8988T (cell line): Measurements from ENCODE around the gene POU6F2.
"Not testable (repeated sequence)": the region's sequence is repeated elsewhere in the genome, so short reads cannot be mapped to it uniquely, and the experiment has no call there.

Experiments used
- DNase-seq: peaks from one replicate; pipeline ENCODE4 v3.0.0; 2011

The POU6F2 gene

DNA sequence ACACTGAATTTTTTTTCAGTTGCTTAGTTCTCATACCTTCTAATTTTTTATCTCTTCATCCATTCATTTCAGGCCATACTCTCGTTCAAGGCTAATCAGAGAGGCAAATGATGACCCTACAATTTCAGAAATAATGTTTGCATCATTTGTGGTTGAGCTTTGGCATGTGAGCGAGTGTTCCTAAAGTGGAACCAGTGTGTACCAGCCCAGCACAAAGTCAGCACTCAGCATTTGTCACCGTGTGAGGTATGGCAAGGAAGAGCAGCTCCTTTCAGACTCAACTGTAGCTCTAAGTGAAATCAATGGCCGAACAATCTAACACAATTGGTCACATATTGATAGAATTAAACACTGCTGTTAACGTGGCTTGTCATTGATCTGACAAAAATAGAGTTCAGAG, 154.6 kb downstream of the POU6F2 start:
- DNase-seq, result no peak

DNA sequence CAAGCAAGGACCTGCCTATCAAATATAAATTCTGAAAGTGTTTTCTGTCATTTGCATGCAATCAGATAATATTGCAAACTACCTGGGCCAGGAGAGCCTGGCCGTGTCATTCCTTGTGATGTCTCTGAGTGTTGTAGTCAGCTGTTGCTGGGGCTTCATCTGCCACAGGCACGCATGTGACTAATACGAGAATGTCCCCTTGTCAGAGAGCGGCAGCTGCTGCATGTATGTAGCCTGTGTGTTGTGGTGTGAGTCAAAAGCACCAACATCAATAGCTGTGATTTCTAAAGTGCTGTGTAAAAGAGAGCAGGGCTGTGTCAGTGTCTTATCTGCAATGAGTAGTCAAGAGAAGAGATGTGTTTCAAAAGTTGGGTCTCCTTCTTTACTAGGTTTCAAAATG, 155.4 kb downstream of the POU6F2 start:
- no peak for DNase-seq

DNA sequence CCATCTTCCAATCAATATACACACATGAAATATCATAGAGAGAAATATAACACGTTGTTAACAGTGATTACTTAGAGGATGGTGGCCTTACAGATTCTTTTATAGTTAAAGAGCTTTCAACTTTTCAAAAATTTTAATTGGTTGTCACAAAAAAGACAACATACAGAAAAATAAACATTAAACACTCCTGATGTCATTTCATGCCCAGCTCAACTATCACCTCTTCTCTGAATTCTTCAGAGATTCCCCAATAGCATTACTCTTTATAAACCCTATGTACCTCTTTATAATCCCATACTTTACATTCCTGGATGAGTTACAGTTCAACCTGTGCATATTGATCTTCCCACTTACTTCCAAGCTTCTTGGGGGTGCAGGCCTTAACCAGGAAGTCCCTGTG, 159.8 kb downstream of the POU6F2 start:
- DNase-seq, result no peak

DNA sequence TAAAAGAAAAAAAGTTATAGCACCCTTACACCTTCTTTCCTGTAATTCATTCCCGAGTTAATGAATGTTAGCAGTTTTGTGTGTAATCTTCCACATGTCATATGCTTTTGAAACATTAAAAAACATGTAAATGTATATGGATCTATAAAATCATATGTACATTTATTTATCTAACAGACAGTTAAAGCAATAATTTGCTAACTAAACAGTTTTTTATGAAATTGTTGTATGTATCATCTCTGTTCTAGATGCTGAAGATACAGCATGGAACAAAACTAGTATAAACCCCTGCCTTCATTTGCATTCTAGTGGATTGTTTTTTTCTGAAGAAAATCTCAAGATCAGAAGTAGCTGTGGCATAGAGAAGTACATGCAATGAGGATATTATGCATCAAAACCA, 165.0 kb downstream of the POU6F2 start:
- no peak for DNase-seq

DNA sequence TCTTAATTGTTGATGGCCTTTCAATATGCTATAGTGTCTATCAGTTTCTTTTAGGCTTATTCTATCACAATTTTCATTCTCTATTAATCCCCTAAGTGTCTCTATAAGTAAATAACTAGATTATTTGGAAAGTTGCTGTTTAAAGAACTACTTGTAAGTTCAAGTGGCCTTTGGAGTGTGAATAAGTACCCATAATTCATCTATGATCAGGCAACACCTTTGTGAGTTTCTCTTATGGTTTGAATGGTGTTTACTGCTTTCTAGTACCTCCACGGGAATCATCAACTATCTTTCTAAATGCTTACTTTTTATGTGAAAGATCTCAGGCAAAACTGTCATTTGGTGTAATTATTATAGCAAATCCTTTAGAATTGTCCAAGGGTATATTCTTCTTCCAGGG, 166.7 kb downstream of the POU6F2 start:
- DNase-seq, result no peak

DNA sequence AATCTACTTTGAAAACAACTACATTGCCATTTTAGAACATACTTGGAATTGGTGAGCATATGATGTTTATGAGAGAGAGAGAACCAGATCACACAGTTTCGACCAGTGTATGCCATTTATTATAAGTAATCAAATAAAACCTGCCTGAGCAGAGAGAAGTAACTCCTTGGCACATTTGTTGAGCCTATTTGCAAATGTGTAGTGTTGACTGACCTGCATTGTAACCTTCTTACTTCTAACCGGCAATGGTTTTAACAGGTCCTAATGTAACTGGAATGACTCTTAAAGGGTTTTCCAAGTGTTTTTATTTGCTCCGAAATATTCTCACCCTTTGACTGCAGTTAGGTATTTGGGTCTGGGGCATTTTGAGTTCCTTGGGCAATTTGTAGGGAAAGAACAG, 167.6 kb downstream of the POU6F2 start:
- DNase-seq, result no peak

DNA sequence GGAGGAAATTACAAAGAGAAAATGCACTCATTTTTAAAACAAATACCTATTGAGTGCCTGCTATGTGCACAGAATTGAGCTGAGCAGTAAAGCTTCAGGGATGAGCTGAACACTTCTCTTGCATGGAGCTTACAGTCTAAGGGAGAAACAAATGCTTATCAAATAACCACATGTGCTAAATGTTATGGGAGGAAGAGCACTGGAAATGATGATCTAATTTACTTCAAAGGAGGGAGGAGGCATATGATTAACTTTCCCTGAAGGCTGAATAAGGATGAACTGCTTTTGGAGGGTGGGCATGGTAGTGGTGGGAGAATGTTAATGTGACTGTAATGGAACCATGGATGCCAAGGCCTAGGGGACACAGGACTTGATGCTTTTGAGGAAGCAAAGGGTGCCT, 168.2 kb downstream of the POU6F2 start:
- no peak for DNase-seq

DNA sequence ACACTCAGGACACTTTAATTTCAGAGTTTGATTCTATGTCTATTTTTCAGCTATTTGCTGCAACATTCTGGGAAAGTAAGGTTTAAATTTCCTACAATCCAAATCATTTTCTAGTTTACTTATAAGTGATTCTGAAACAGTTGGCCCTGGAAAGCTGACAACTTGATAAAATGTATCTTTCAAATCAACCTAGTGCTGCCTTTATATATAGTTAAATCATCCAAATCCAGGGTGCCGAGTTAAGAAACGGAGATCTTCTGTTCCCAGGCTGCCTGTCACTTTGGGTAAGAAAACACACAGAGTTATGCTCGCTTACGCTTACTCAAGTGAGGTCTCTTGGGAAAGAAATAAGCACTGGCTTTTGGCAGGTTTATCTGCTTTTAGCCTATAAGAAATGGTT, 175.0 kb downstream of the POU6F2 start:
- DNase-seq, result no peak

DNA sequence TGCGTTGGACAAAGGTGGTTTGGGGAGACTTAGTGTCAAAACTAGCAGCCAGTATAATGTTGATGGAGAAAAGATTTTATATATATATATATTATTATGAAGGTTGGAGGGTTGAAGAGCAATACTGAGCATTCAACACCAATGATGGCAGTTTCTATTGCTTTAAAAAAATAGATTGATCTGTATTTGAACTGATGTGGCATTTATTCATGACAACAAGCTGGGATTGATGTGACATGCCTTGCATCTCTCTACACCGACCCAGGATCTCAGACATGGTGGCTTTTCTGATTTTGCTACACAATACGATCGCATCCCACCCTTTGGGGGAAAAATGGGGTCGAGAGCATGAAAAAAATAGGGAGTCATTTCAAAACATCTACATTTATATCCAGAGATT, 175.4 kb downstream of the POU6F2 start:
- DNase-seq, result no peak

DNA sequence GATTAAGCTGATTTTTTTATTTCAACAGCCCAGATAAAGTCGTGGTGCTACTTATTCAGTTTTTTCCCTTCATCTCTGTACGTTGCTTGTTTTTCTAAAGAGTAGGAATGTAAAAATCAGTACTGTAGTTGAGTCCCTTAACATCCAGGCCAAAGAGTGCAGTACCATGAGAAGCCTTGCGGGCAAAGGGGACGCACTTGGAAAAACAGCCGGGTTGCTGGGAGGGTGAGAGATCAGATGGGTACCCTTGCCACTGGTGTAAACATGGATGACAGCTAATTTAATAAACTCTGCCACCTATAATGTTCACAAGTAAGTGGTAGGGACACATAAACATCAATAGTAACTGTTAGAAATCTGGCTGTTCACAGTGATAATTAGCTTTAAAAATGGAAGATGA, 175.9 kb downstream of the POU6F2 start:
- DNase-seq, result no peak

DNA sequence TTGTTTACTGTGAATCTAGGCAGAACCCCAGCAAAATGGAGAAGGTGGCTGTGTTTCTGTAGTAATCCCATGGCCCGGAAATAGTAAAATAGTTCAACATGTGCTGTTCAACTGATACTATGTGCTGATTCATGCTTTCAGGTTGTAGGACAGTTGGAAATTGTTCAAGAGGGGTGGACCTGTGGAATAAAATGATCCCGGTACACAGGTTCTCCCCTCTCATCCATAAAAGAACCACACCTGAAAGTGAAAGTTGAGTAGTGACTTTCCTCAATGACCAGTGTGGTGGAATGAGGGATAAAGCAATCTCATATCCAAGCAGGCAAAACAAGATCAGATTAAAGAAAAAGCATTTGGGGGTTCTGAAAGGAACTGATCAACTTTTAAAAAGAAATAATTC, 177.1 kb downstream of the POU6F2 start:
- no peak for DNase-seq

DNA sequence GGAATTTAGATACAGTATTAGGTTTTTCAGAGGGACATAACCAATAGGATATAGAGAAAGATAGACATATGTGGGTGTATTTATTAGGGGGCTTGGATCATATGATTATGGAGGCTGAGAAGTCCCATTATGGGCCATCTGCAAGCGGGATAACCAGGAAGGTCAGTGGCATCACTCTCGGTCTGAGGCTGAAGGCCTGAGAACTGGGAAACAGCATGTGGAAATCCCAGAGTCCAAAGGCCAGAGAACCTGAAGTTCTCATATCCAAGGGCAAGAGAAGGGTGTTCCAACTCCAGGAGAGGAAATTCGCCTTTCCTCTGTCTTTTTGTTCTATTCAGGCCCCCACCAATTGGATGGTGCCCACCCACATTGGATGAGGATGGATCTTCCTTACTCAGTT, 180.7 kb downstream of the POU6F2 start:
- DNase-seq, result no peak

DNA sequence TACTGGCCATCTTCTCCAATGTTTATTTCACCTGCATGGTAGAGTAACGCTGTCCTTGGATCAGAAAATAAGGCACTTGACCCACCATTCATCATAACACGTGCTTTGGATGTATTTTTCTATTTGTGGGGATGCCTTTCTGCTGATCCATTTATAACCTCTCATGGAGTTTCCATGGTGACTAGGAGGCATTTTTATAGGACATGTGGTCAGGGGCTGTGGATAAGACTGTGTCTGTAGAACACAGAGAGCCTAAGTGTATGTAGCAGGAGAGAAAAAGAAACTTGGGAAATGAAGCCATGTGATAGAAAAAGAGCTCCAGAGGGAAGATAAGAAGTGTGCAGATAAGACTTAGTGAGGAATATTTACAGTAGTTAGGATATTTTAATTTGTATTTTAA, 184.2 kb downstream of the POU6F2 start:
- DNase-seq, result no peak

DNA sequence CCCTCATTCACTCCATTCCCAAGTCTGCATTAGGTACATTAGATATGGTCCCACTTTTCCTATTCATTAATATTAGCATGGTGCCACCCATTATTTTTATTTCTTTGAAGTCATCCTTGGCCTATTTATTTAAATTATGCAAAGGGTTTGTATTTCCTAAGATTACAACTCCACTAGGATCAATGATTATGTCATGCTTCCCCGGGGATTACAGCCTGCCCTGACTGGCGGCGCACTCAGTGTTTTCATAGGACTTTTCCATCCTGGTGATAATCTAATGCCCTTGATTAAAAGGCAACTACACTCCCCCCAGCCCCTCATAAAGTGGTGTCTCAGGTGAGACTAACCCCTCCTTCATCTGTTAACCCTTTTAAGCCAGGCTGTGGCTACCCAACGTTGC, 187.2 kb downstream of the POU6F2 start:
- no peak for DNase-seq

DNA sequence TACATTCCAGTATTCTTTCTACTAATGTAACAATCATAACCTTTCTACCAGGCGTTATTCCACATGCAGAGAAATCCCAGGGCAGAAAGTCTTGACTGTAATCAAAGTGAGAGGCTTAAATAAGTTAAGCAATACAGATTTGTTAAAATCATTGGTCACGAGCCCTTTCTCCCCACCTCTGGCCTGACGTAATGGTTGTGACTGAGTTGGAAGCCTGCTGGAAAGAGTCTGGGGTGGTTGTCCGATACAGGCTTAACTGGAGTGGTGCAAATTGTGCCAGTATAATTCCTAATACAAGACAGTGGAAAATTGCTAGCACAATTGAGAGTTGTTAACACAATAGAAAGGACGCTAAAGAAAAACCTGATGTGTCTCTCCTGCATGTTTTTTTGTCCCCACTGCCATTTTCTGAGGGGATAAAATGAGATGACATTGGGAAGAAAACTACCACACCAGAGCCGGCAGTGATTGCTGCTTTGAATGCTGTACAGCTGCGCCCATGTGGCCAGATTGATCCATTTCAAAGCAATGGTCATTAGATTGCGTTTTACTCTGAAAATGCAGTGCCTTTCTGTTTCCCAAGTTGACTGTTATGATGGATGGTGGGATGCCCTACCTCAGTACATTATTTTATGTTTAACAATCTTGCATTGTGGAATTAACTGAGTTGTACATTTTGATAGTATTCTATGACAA, 190.8 kb downstream of the POU6F2 start:
- DNase-seq, result no peak

DNA sequence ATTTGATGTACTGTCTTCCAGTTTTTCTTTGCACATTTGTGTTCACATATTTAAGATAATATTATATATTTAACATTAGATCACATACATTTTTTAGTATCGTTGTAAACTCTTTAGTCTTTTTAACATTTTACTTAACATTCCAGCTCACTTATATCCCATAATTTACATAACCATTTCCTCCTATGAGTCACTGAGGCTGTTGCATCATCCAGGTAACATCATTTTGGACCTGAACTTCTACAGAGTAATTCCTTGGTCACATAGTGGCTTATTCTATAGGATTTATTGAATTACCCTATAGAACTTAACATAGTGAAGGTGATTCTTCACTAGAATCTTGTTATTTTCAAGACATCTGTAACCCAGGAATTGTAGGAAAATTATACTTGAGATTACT, 194.4 kb downstream of the POU6F2 start:
- no peak for DNase-seq

DNA sequence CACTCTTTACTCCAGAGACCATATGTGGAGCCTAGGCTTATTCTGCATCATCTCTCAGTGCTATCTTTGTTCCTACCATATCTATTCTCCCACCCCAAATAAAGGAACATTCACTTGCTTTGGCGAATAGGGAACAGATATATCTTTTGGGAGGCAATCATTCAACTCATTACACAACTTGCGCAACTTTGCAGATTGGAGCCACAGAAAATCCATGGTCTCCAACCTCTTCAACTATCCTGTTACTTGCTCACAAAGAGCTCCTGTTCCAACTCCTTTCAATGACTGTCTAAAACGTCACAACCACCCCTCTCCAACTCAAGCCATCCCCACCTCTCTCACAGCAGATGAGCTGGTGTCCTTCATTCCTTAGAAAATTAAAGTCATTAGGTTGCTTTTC, 203.7 kb downstream of the POU6F2 start:
- no peak for DNase-seq

DNA sequence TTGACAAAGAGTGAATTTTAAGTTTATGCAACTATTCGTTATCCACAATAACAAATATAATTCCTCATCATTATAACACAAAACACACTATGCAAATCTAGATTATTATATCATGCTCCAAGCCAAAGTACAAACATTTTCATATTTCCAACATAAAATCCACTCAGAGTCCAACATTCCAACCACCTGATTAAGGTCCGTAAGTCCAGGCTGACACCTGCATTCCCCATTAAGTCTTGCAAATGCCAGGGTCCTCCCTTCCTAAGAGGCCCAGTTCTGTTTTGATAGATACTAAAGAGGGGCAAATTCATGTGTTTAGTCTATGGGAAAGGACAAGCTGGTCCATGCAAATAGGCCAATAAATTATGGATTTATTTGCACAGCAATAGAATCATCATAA, 206.1 kb downstream of the POU6F2 start:
- no peak for DNase-seq

DNA sequence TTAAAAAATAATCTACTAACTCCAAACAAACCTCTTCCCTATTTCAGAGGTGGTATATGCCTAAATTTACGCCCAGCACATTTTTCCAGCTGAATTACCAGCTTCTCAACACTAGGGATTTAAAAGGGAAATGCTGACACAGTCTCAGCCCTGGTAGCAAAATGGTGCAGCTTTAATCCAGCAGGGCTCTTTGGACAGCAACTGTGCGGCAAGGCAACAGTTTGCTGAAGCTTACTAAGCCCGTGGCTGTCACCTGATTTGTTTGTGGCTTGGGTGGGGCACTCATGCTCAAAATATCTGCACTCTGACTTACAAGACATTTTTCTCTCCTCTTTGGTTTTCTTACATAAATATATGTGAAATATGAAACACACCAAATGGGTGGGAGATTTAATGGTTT, 206.7 kb downstream of the POU6F2 start:
- no peak for DNase-seq

DNA sequence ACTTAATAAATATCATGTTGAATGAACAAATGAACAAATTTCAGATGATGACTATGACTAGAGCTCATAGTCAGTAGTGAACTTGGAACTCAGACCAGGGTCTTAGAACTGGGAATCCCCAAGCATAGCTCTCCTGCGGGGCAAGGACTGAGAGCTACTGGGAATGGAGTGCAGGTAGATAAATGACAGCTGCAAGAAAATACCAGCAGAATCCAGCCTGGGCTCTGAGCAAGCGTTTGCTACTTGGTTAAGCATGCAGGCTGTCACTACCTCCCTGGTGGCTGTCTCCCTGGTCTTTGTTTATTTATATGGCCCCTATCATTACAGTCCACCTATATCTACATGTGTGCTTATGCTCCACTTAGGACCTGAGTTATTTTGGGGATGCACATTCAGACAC, 208.4 kb downstream of the POU6F2 start:
- no peak for DNase-seq

DNA sequence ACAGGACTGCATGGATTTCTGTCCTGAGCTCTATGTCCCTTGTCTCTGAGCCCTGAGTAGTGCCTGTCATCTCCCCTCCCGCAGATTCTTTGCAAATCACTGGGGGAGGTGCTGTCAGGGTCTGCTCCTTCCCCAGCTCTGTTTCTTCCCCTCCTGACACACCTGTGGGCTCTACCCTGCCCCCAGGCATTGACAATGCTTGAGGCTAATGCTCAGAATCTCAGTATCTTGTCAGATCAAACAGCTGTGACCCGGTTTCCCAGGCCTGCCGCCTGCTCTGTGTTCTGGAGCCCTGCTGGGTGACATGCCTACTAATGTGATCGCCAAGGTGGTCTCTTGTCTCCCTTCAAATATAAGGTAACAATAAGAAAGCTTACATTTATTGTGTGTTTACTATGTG, 209.0 kb downstream of the POU6F2 start:
- no peak for DNase-seq

DNA sequence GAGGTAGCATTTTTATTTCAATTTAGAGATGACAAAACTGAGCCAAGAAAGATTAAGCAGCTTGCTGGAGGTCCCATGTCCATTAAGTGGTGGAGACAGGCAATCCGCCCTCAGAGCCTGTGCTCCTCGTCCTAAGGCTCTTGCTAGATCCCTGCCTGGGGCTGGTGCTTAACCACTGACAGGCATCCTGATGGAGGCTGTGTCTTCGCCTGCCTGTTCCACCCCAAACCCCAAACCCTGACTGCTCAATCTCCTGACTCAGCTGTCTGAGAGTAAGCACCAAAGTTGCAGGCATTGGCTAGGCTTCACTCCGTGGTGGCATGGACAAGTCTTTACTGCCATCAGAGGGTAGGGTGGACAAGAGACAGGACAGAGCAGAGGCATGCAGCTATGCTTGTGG, 209.4 kb downstream of the POU6F2 start:
- no peak for DNase-seq

DNA sequence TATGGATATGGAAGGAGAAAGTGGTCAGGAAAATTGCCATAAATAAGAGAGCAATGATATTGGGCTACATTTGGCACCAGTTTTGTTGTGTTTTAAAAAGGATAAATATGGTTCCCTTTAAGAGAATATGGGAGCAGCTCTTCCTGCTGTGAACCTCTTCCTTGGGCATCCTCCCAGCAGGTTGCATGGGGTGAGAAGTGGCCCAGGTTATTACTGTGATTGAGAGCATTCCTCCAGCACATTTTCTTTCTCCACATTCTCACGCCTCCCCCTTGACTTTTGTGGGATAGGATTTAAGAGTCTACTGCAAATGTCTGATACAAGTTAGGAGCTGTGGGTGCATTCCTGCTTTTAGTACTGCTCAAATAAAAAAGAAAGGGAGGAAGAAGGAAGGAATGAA, 214.8 kb downstream of the POU6F2 start:
- DNase-seq, result no peak

DNA sequence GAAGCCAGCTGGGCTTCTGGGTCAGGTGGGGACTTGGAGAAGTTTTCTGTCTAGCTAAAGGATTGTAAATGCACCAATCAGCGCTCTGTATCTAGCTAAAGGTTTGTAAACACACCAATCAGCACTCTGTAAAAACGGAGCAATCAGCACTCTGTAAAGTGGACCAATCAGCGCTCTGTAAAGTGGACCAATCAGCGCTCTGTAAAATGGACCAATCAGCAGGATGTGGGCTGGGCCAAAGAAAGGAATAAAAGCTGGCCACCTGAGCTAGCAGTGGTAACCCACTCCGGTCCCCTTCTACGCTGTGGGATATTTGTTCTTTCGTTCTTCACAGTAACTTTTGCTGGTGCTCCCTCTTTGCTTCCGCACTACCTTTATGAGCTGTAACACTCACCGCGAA, 216.7 kb downstream of the POU6F2 start:
- DNase-seq, result not testable (repeated sequence)

DNA sequence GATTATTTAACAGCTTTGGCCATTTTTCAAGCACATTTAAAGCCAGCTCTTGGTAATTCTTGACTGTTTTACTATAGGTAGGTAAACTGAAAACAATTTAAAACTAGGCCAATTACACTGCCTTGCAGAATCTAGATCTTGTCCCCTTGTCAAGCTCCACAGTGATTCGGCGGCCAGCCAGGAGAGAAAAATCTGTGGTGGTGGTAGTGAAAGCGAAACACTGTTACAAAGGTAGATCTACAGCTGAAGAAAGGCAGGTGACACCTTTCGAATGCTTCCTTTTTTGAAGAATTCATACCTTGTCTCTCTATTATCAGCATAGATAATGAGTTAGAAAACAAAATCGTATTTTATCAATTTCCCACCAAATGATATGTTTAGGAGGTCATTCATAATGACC, 218.3 kb downstream of the POU6F2 start:
- DNase-seq, result no peak

DNA sequence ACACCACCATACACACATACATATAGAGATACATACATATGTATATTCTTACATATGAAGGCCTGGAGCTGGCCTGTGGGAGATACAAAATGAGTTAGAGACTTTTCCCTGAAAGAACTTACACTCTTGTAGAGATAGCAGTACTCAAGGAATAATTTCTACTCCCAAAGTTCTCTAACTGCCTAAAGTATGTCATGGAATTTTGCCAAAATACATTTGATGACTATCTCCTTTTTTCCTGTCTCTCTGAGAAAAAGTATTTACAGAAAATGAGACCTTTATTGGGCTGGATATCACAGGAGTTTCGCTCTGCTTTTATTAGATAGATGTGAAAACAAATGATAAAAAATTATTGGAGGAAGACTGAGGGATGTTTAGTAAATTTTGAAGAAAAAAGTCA, 220.1 kb downstream of the POU6F2 start:
- no peak for DNase-seq
